Measurements from ENCODE around the gene BOK.
"Not testable (repeated sequence)": the region's sequence is repeated elsewhere in the genome, so short reads cannot be mapped to it uniquely, and the experiment has no call there.

The BOK gene

DNA sequence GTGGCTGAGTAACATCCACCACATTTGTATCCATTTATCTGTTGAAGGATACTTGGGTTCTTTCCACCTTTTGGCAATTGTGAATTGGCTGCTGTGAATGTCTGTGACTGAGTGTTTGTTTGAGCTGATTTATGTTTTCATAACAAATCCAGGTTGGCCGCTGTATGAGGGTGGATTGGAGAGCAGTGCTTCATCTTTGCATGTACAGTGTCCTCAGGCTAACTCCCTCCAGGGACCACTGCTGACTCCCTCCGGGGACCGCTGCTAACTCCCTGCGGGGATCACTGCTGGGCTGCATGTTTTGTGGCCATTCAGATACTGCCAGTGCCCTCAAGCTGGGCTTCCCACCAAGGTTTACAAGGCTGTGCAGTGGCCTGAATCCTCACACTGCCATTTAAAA, 10.2 kb downstream of the BOK start:
- no peak for DNase-seq (ENCODE audit: low read depth, low spot score)

DNA sequence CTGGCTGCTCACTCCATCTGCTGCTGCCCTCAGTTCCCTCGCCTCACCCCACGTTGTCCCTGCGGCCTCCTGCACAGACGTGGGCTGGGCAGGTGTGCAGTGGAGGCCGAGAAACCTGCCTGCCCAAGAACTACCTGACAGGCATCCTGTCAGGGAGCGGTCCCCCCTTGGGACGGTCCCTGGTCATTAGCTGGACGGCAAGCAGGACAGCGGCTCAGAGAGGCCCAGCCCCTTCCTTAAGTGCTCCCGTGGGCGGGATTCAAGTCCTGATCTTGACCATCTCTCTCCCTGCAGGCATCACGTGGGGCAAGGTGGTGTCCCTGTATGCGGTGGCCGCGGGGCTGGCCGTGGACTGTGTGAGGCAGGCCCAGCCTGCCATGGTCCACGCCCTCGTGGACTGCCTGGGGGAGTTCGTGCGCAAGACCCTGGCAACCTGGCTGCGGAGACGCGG, 11.3 kb downstream of the BOK start:
- no peak overlapping the region for H3K9ac ChIP-seq (ENCODE audit: insufficient read length, low read depth)
- no peak for TF ChIP-seq SUZ12 (IDR thresholded peaks at IDR 0.05; ENCODE audit: extremely low read depth, insufficient read depth, insufficient read length)
- no peak for TF ChIP-seq YY1 (IDR thresholded peaks at IDR 0.05; ENCODE audit: insufficient read depth, insufficient read length)
- TF ChIP-seq ZNF274 (IDR thresholded peaks at IDR 0.05; ENCODE audit: low read depth, low read length) = no peak
- no peak for DNase-seq (ENCODE audit: low read depth, low spot score)
- peaks cover 10% of the 10 kb centered on the region for H3K4me1 ChIP-seq (ENCODE audit: insufficient read depth, insufficient read length)
- no peaks in the 10 kb centered on the region for H3K27me3 ChIP-seq (ENCODE audit: insufficient read depth, insufficient read length)
- no peak overlapping the region for H3K4me3 ChIP-seq (ENCODE audit: insufficient read length, low read depth)
- H3K36me3 ChIP-seq (ENCODE audit: insufficient read depth, insufficient read length, low read length) = peaks cover 50% of the 10 kb centered on the region
- H3K9me3 ChIP-seq (ENCODE audit: insufficient read depth, low read length) = no peaks in the 10 kb centered on the region

More for the DNA sequence above, 10.2 kb downstream of the BOK start:
- H3K36me3 ChIP-seq (ENCODE audit: insufficient read depth, insufficient read length, low read length) = peaks cover 49% of the 10 kb centered on the region
- TF ChIP-seq SUZ12 (IDR thresholded peaks at IDR 0.05; ENCODE audit: extremely low read depth, insufficient read depth, insufficient read length) = no peak
- TF ChIP-seq ZNF274 (IDR thresholded peaks at IDR 0.05; ENCODE audit: low read depth, low read length) = no peak
- no peak for TF ChIP-seq YY1 (IDR thresholded peaks at IDR 0.05; ENCODE audit: insufficient read depth, insufficient read length)
- no peaks in the 10 kb centered on the region for H3K9me3 ChIP-seq (ENCODE audit: insufficient read depth, low read length)
- no peak overlapping the region for H3K9ac ChIP-seq (ENCODE audit: insufficient read length, low read depth)
- no peaks in the 10 kb centered on the region for H3K27me3 ChIP-seq (ENCODE audit: insufficient read depth, insufficient read length)
- peaks cover 20% of the 10 kb centered on the region for H3K4me1 ChIP-seq (ENCODE audit: insufficient read depth, insufficient read length)
- H3K4me3 ChIP-seq (ENCODE audit: insufficient read length, low read depth) = no peak overlapping the region

- Histone ChIP-seq H3K36me3 (ENCODE audit: insufficient read depth, insufficient read length, low read length) (peaks cover 50% of the 10 kb centered on the region), H3K4me1 (ENCODE audit: insufficient read depth, insufficient read length) (peaks cover 7% of the 10 kb centered on the region), H3K4me3 (ENCODE audit: insufficient read length, low read depth) (no peak overlapping the region), H3K9ac (ENCODE audit: insufficient read length, low read depth) (peak overlapping the region; percentile 42), H3K27me3 (ENCODE audit: insufficient read depth, insufficient read length) (no peaks in the 10 kb centered on the region), H3K9me3 (ENCODE audit: insufficient read depth, low read length) (no peaks in the 10 kb centered on the region)
- TF ChIP-seq ZNF274 (IDR thresholded peaks at IDR 0.05; ENCODE audit: low read depth, low read length) (no peak), YY1 (IDR thresholded peaks at IDR 0.05; ENCODE audit: insufficient read depth, insufficient read length) (no peak), SUZ12 (IDR thresholded peaks at IDR 0.05; ENCODE audit: extremely low read depth, insufficient read depth, insufficient read length) (no peak)
- no peak for DNase-seq (ENCODE audit: low read depth, low spot score)
Measured at GRCh38 chr2:241570961-241571581, 12.5 kb downstream of the BOK start.

DNA sequence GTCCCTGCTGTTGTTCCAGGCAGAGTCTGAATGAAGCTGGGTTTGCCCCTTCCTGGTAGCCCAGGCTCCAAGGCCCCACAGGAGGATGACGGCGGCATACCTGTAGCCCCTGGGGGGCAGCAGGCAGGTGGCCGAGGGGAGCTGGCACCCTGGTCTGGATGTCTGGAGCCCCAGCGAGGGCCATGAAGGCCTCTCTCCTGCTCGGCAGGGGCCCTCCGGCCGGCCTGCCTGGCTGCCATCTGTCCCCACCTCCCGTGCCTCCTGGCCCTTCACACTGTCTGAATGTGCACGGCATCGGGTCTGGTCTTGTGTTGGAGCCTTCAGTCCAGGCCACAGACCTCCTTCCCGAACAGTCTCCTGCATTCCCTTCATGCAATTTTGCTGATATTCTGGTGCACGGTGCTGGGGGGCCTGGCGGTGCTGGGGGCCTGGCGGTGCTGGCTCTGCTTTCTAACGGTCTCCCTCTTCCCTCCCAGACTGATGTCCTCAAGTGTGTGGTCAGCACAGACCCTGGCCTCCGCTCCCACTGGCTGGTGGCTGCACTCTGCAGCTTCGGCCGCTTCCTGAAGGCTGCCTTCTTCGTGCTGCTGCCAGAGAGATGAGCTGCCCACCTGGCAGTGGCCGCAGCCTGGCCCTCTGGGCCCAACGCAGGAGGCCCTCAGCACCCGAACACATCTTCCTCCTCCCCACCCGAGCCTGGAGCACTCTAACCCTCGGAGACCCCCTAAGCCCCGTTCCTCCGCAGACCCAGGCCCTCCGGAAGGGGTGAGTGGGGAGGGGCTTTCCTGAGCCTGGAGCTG, 13.5 kb downstream of the BOK start:
- Histone ChIP-seq H3K4me3 (ENCODE audit: insufficient read length, low read depth) (no peak overlapping the region), H3K9ac (ENCODE audit: insufficient read length, low read depth) (no peak overlapping the region), H3K27me3 (ENCODE audit: insufficient read depth, insufficient read length) (no peaks in the 10 kb centered on the region), H3K36me3 (ENCODE audit: insufficient read depth, insufficient read length, low read length) (peaks cover 50% of the 10 kb centered on the region), H3K9me3 (ENCODE audit: insufficient read depth, low read length) (no peaks in the 10 kb centered on the region), H3K4me1 (ENCODE audit: insufficient read depth, insufficient read length) (peaks cover 10% of the 10 kb centered on the region)
- no peak for DNase-seq (ENCODE audit: low read depth, low spot score)
- TF ChIP-seq YY1 (IDR thresholded peaks at IDR 0.05; ENCODE audit: insufficient read depth, insufficient read length) (no peak), SUZ12 (IDR thresholded peaks at IDR 0.05; ENCODE audit: extremely low read depth, insufficient read depth, insufficient read length) (no peak), ZNF274 (IDR thresholded peaks at IDR 0.05; ENCODE audit: low read depth, low read length) (no peak)

- Histone ChIP-seq H3K4me1 (ENCODE audit: insufficient read depth, insufficient read length) (peaks cover 12% of the 10 kb centered on the region), H3K36me3 (ENCODE audit: insufficient read depth, insufficient read length, low read length) (peaks cover 46% of the 10 kb centered on the region)
- H3K9me3 ChIP-seq (ENCODE audit: insufficient read depth, low read length); H3K4me3 ChIP-seq (ENCODE audit: insufficient read length, low read depth); DNase-seq (ENCODE audit: low read depth, low spot score); H3K9ac ChIP-seq (ENCODE audit: insufficient read length, low read depth); H3K27me3 ChIP-seq (ENCODE audit: insufficient read depth, insufficient read length): not testable (repeated sequence)
Measured at GRCh38 chr2:241572915-241573651, 14.5 kb downstream of the BOK start.

- Histone ChIP-seq H3K27me3 (ENCODE audit: insufficient read depth, insufficient read length) (no peaks in the 10 kb centered on the region), H3K9me3 (ENCODE audit: insufficient read depth, low read length) (no peaks in the 10 kb centered on the region), H3K4me3 (ENCODE audit: insufficient read length, low read depth) (no peak overlapping the region), H3K9ac (ENCODE audit: insufficient read length, low read depth) (no peak overlapping the region), H3K36me3 (ENCODE audit: insufficient read depth, insufficient read length, low read length) (peaks cover 43% of the 10 kb centered on the region), H3K4me1 (ENCODE audit: insufficient read depth, insufficient read length) (peaks cover 12% of the 10 kb centered on the region)
- no peak for DNase-seq (ENCODE audit: low read depth, low spot score)
- TF ChIP-seq SUZ12 (IDR thresholded peaks at IDR 0.05; ENCODE audit: extremely low read depth, insufficient read depth, insufficient read length) = no peak
- no peak for TF ChIP-seq YY1 (IDR thresholded peaks at IDR 0.05; ENCODE audit: insufficient read depth, insufficient read length)
- no peak for TF ChIP-seq ZNF274 (IDR thresholded peaks at IDR 0.05; ENCODE audit: low read depth, low read length)
Measured at GRCh38 chr2:241573741-241574140, 15.2 kb downstream of the BOK start.
